ENCODE data around the gene ARID1B. TPM values are rescaled to one million over a fixed set of nuclear protein-coding genes. Genes with fewer than 3 reads are reported as not detected.

ARID1B gene
- total and polyA plus RNA-seq, 9 of the 15 experiments (the other 6 are each of a cell fraction or from before 2014, with no cell fraction given): 12.5 to 50.5 (median 25.8) TPM

- ChIA-PET CTCF (ENCODE audit: low intra/inter-chr PET ratio) (no interaction called here), POLR2A (interaction anchor here (0.6 to 1.1 kb wide), 3 partner anchors 14 to 54 kb away, joined by 3 to 5 read pairs (median 4); no protein-coding TSS in a partner anchor)
- DNase-seq (ENCODE audit: extremely low read depth in 1 of 4, low spot score in 3 of 4) (no peak), FAIRE-seq (no peak), ATAC-seq (no peak)
- no peaks in the 10 kb centered on the region for H3K9me1 ChIP-seq (ENCODE audit: control insufficient read depth, insufficient read depth, low read length)
- peaks cover 0 to 2% of the 10 kb centered on the region in 2 experiments; a peak in 1 of 5 replicates for H3K4me1 ChIP-seq (replicated peaks in 1 of 2; ENCODE audit: control insufficient read depth in 2 of 2, insufficient read depth in 2 of 2, low read length in 2 of 2)
- intact Hi-C loops (cut with micrococcal nuclease) (loop anchor here (10.0 kb wide), 1 partner anchor 115 kb away; no protein-coding TSS in a partner anchor), in situ Hi-C loops (cut with MboI) (no loop called here)
- no peaks in the 10 kb centered on the region for H3K79me2 ChIP-seq (ENCODE audit: control insufficient read depth, insufficient read depth, low read length)
- no peak overlapping the region for H2AFZ ChIP-seq (ENCODE audit: low read depth, low read length)
- H3K9ac ChIP-seq (ENCODE audit: insufficient read depth in 1 of 2, low read depth in 2 of 2, low read length in 2 of 2): no peak overlapping the region
- no peak overlapping the region for H3K27ac ChIP-seq (ENCODE audit: extremely low read depth, low read depth, low read length)
- H3K4me2 ChIP-seq (ENCODE audit: insufficient read depth, low read length): no peak overlapping the region
- WGBS (ENCODE audit: insufficient coverage, low coverage, missing lambda C conversion rate): 90% methylated on average over 6 of the region's 6 CpGs
- BruUV-seq (replicated peaks): no TSS peak
- no peaks in the 10 kb centered on the region for H3K9me3 ChIP-seq (replicated peaks; ENCODE audit: control insufficient read depth, insufficient read depth, low read depth, low read length)
- H3K27me3 ChIP-seq (ENCODE audit: control insufficient read depth in 2 of 2, insufficient read depth in 2 of 2, low read length in 2 of 2): no peaks in the 10 kb centered on the region
- H3K4me3 ChIP-seq: no peak overlapping the region
- H3K36me3 ChIP-seq (ENCODE audit: control insufficient read depth, insufficient read depth, low read length): peaks cover 30% of the 10 kb centered on the region; the same call in 2 of the 3 replicates
- no peaks in the 10 kb centered on the region for H4K20me1 ChIP-seq (replicated peaks; ENCODE audit: control insufficient read depth, insufficient read depth, low read length)
- TF ChIP-seq CCAR2 (IDR thresholded peaks at IDR 0.05; ENCODE audit: low read depth, low read length) (no peak), ZBTB12 (CRISPR knock-in tag; IDR thresholded peaks at IDR 0.05) (no peak), GABPB2 (CRISPR knock-in tag; conservative IDR thresholded peaks at IDR 0.05) (no peak), TCF7L2 (IDR thresholded peaks at IDR 0.05; ENCODE audit: low read depth, low read length) (no peak), TRIM28 (IDR thresholded peaks at IDR 0.05) (no peak), ZNF655 (CRISPR knock-in tag; IDR thresholded peaks at IDR 0.05) (no peak), NR3C1 (CRISPR knock-in tag; IDR thresholded peaks at IDR 0.05) (no peak), ZNF639 (CRISPR knock-in tag; conservative IDR thresholded peaks at IDR 0.05 in 1 of 2, IDR thresholded peaks at IDR 0.05 in 1 of 2) (no peak)
- TF ChIP-seq, protein P1, sequence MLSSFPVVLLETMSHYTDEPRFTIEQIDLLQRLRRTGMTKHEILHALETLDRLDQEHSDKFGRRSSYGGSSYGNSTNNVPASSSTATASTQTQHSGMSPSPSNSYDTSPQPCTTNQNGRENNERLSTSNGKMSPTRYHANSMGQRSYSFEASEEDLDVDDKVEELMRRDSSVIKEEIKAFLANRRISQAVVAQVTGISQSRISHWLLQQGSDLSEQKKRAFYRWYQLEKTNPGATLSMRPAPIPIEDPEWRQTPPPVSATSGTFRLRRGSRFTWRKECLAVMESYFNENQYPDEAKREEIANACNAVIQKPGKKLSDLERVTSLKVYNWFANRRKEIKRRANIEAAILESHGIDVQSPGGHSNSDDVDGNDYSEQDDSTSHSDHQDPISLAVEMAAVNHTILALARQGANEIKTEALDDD (IDR thresholded peaks at IDR 0.05): no peak
- TF ChIP-seq, protein P2, sequence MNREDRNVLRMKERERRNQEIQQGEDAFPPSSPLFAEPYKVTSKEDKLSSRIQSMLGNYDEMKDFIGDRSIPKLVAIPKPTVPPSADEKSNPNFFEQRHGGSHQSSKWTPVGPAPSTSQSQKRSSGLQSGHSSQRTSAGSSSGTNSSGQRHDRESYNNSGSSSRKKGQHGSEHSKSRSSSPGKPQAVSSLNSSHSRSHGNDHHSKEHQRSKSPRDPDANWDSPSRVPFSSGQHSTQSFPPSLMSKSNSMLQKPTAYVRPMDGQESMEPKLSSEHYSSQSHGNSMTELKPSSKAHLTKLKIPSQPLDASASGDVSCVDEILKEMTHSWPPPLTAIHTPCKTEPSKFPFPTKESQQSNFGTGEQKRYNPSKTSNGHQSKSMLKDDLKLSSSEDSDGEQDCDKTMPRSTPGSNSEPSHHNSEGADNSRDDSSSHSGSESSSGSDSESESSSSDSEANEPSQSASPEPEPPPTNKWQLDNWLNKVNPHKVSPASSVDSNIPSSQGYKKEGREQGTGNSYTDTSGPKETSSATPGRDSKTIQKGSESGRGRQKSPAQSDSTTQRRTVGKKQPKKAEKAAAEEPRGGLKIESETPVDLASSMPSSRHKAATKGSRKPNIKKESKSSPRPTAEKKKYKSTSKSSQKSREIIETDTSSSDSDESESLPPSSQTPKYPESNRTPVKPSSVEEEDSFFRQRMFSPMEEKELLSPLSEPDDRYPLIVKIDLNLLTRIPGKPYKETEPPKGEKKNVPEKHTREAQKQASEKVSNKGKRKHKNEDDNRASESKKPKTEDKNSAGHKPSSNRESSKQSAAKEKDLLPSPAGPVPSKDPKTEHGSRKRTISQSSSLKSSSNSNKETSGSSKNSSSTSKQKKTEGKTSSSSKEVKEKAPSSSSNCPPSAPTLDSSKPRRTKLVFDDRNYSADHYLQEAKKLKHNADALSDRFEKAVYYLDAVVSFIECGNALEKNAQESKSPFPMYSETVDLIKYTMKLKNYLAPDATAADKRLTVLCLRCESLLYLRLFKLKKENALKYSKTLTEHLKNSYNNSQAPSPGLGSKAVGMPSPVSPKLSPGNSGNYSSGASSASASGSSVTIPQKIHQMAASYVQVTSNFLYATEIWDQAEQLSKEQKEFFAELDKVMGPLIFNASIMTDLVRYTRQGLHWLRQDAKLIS (CRISPR knock-in tag; IDR thresholded peaks at IDR 0.05): no peak
- TF ChIP-seq, protein P3, sequence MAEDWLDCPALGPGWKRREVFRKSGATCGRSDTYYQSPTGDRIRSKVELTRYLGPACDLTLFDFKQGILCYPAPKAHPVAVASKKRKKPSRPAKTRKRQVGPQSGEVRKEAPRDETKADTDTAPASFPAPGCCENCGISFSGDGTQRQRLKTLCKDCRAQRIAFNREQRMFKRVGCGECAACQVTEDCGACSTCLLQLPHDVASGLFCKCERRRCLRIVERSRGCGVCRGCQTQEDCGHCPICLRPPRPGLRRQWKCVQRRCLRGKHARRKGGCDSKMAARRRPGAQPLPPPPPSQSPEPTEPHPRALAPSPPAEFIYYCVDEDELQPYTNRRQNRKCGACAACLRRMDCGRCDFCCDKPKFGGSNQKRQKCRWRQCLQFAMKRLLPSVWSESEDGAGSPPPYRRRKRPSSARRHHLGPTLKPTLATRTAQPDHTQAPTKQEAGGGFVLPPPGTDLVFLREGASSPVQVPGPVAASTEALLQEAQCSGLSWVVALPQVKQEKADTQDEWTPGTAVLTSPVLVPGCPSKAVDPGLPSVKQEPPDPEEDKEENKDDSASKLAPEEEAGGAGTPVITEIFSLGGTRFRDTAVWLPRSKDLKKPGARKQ (CRISPR knock-in tag; IDR thresholded peaks at IDR 0.05): no peak
Measured at GRCh38 chr6:157150076-157150475, 372.9 kb downstream of the ARID1B start.
